LNCAP (cell line): ENCODE measurements around the gene HSF4.

Source experiments
- CTCF ChIP-seq: fragments of 450-650 bp; IDR thresholded peaks from 2 replicates; pipeline ENCODE4 v1.5.1; 2017; ENCODE audit warnings: mild to moderate bottlenecking

HSF4 gene

DNA sequence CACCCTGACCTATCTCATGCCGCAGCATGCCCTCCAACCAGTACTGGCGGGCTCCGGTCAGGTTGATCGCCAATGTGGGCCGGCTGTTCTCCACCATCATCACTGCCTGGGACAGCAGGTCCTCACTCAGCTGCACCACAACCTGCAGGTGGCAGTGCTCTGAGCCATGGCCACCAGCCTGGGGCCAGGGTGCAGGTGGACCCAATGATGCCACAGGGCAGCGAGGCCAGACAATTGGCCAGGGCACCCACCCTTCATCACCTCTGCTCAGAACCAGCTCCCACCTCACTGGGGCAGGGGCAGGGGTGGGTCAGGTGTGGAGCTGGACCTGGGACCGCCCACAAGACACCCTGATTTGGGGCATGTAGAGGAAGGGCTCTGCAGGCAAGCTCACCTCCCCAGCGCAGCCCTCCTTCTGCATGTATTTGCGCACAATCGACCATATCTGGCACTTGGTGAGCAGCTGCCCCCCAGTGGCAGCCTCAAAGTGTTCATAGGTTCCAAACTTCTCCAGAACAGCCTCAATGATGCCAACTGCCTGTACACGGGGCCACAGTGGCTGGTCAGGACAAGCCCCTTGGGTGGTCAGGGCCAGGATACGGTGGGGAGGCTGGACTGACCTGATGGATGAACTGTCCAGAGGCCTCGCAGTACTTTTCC is 15.0 kb downstream of the HSF4 start:
- peak; percentile 33; the same call in 1 of the 2 replicates for TF ChIP-seq CTCF

DNA sequence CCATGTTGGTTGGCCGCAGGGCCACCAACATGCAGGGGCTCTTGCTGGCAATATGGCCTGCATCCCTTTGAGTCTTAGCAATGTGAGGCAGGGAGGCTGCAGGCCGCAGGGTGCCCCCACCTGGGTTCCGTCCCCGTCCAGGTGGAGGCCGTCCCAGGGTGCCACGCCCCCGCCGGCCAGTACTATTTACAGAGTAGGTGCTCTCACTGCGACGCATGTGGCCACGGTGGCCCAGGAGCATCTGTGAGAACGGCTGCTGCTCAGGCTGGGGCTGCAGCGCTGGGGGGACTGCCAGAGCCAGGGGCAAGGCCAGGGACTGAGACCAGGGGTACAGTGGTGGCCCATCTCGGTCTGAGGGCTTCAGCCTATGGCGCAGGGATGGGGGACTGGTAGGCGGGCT is 15.6 kb downstream of the HSF4 start:
- no peak for TF ChIP-seq CTCF

- TF ChIP-seq CTCF, result no peak
Observed at GRCh38 chr16:67181346-67181745, 16.8 kb downstream of the HSF4 start.

DNA sequence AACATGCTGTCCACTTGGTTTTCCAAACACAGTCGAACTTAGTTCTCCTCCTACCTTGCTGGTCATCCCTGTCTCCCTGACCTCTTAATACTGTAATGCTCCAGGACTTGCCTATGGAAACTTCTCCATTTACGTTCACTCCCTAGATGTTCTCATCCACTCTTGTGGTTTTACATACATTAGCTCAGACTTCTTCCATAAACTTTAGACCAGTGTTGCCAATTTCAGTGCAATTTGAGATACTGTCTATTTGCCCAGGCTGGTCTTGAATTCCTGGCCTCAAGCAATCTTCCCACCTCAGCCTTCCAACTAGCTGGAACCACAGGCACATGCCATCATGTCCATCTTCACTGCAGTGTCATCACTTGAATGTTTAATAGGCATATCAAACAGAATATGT is 17.7 kb downstream of the HSF4 start:
- no peak for TF ChIP-seq CTCF

DNA sequence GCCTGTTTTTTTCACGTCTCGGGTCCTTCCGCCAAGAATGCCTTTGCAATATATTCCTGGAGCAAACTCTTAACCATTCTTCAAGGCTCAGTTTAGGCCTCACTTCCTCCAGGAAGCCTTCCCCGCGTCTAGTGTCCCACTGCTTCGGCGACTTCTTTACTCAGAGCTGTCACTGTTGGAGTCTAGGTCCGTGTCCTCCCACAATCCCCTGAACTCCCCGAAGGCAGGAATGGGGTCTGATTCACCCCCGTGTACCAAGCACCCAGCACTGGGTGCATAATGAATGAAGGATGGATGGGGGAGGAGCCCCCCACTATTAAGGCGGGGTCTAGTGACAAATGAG is 18.7 kb downstream of the HSF4 start:
- TF ChIP-seq CTCF, result no peak

- TF ChIP-seq CTCF, result no peak
Observed at GRCh38 chr16:67183627-67184452, 19.3 kb downstream of the HSF4 start, which contains the start of gene MATCAP1. MATCAP1 (minus strand) TSS chr16:67183963; CDS start chr16:67180610, 3,353 bp downstream.

DNA sequence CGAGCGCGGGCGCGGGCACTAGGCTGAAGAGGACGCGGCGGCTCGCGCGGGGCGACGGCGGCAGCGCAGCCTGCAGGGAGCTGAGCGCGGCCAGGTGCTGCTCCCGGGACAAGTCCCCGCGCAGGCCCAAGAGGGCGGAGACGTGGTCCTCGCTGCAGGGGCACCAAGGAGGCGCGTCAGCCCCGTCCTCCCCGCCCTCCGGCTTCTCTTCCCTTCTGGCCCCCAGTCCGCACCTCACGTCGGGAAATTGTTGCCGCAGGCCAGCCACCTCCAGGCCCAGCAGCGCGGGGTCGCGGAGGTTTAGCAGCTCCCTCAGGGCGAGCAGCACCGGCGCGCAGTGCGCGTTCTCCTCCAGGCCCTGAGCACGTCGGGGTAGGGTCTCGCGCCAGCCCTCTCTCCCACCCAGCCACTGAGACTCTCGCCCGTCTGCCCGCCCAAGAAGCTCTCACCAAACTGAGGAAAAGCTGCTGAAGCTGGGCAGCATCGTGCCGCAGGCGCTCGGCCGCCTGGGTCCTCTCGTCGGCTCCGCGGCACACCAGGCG is 20.0 kb downstream of the HSF4 start:
- TF ChIP-seq CTCF, result no peak
